H1 (cell line): ENCODE results near the gene ACHE. TPM values are rescaled to one million over a fixed set of nuclear protein-coding genes. Genes with fewer than 3 reads are reported as not detected.

Source experiments
- CTCF ChIA-PET: fragments of 300-600 bp; sonication (Branson Sonifier 250); formaldehyde crosslinking; loops from one replicate; lab custom pipeline; 2021; ENCODE audit not compliant: partially characterized antibody; lab: Charles Lee
- POLR2A ChIA-PET: fragments of 300-600 bp; sonication (Branson Sonifier 250); formaldehyde crosslinking; loops from one replicate; lab custom pipeline; 2021; ENCODE audit warnings: inconsistent platforms; ENCODE audit not compliant: partially characterized antibody; lab: Charles Lee
- DNase-seq, 2 experiments: peaks; one replicate each; pipeline versions ENCODE4 v3.0.0 to v3.0.0-alpha.2; 2010 to 2022; ENCODE audit warnings: low spot score in 2 of 2, low read depth in 1 of 2, mixed read lengths in 1 of 2
- FAIRE-seq: peaks from 2 replicates; lab custom pipeline; 2011; peaks lifted over from hg19 to GRCh38; lab: Jason Lieb, UNC
- H2AFZ ChIP-seq: 2 replicates; pipeline ENCODE4 v1.8.1; 2012; ENCODE audit warnings: low read length, inconsistent platforms
- H2AK5ac ChIP-seq: 2 replicates; pipeline ENCODE4 v1.6.1; 2013; ENCODE audit warnings: low read depth, low read length
- H2BK120ac ChIP-seq: replicated peaks from 2 replicates; pipeline ENCODE3; 2013; ENCODE audit warnings: low read depth, low read length, inconsistent platforms
- H2BK12ac ChIP-seq: 2 replicates; pipeline ENCODE4 v1.6.1; 2013; ENCODE audit warnings: low read depth, low read length
- H2BK15ac ChIP-seq: 2 replicates; pipeline ENCODE4 v1.6.1; 2013; ENCODE audit warnings: low read length
- H2BK20ac ChIP-seq: 2 replicates; pipeline ENCODE4 v1.6.1; 2013; ENCODE audit warnings: low read length
- H2BK5ac ChIP-seq: 2 replicates; pipeline ENCODE4 v1.6.1; 2013; ENCODE audit warnings: low read depth, low read length
- H3K14ac ChIP-seq: 2 replicates; pipeline ENCODE4 v1.6.1; 2013; ENCODE audit warnings: inconsistent platforms; ENCODE audit not compliant: insufficient read length
- H3K18ac ChIP-seq: 2 replicates; pipeline ENCODE4 v1.6.1; 2013; ENCODE audit warnings: low read length; ENCODE audit errors: extremely low read depth
- H3K23ac ChIP-seq: 2 replicates; pipeline ENCODE4 v1.6.1; 2013; ENCODE audit warnings: inconsistent platforms; ENCODE audit not compliant: insufficient read length
- H3K23me2 ChIP-seq: 2 replicates; pipeline ENCODE4 v1.6.1; 2013; ENCODE audit warnings: low read depth, low read length
- H3K27ac ChIP-seq: 2 replicates; pipeline ENCODE4 v1.6.1; 2011; ENCODE audit warnings: low read depth, low read length, inconsistent platforms
- H3K27me3 ChIP-seq, 4 experiments: replicated peaks in 1 of 4; 1 replicate in 1 of 4; 2 replicates in 3 of 4; pipeline versions ENCODE4 v1.6.1 to v1.8.1; 2011 to 2013; ENCODE audit warnings: low read length in 3 of 4, mild to moderate bottlenecking in 3 of 4, inconsistent platforms in 2 of 4, mixed read lengths in 2 of 4, moderate library complexity in 1 of 4; ENCODE audit not compliant: control insufficient read depth in 3 of 4, insufficient read depth in 3 of 4; ENCODE audit errors: extremely low read depth in 1 of 4
- H3K36me3 ChIP-seq, 4 experiments: 2 replicates each; pipeline versions ENCODE4 v1.6.1 to v1.8.1; 2011 to 2013; ENCODE audit warnings: mild to moderate bottlenecking in 4 of 4, low read length in 3 of 4, moderate library complexity in 2 of 4, control low read depth in 1 of 4, inconsistent platforms in 1 of 4; ENCODE audit not compliant: insufficient read depth in 4 of 4, control insufficient read depth in 2 of 4
- H3K4ac ChIP-seq: replicated peaks from 2 replicates; pipeline ENCODE3; 2013; ENCODE audit warnings: low read length, low read depth, mixed read lengths, inconsistent platforms; ENCODE audit not compliant: insufficient read length
- H3K4me1 ChIP-seq, 4 experiments: replicated peaks in 1 of 4; 1 replicate in 1 of 4; 2 replicates in 3 of 4; pipeline versions ENCODE4 v1.6.1 to v1.8.1; 2011 to 2013; ENCODE audit warnings: low read length in 3 of 4, inconsistent platforms in 2 of 4, mixed read lengths in 1 of 4; ENCODE audit not compliant: insufficient read depth in 4 of 4, control insufficient read depth in 3 of 4
- H3K4me2 ChIP-seq, 2 experiments: 2 replicates each; pipeline versions ENCODE4 v1.6.1 to v1.8.1; 2011 to 2013; ENCODE audit warnings: low read depth in 2 of 2, low read length in 2 of 2, control low read depth in 1 of 2, inconsistent platforms in 1 of 2, mild to moderate bottlenecking in 1 of 2; ENCODE audit not compliant: insufficient read depth in 1 of 2
- H3K4me3 ChIP-seq, 4 experiments: fragments of 200-600, 300-600 bp in 1 of 4; sonication (generic), shearing (Covaris generic), sonication (Bioruptor Twin) in 1 of 4; 2 replicates each; pipeline versions ENCODE4 v1.5.1 to v1.8.1; 2011 to 2016; ENCODE audit warnings: low read length in 4 of 4, low read depth in 3 of 4, control low read depth in 2 of 4, inconsistent platforms in 2 of 4, mild to moderate bottlenecking in 2 of 4, mixed read lengths in 1 of 4, moderate library complexity in 1 of 4; ENCODE audit not compliant: insufficient read depth in 2 of 4; ENCODE audit errors: extremely low read depth in 1 of 4
- H3K56ac ChIP-seq: replicated peaks from 2 replicates; pipeline ENCODE3; 2013; ENCODE audit warnings: low read depth, mild to moderate bottlenecking, mixed read lengths, low read length, inconsistent platforms; ENCODE audit not compliant: insufficient read length
- H3K79me1 ChIP-seq: 2 replicates; pipeline ENCODE4 v1.6.1; 2013; ENCODE audit warnings: low read depth, low read length, control low read depth
- H3K79me2 ChIP-seq, 2 experiments: 2 replicates each; pipeline versions ENCODE4 v1.6.1 to v1.8.1; 2012 to 2013; ENCODE audit warnings: low read length in 2 of 2, mild to moderate bottlenecking in 2 of 2, inconsistent platforms in 1 of 2; ENCODE audit not compliant: insufficient read depth in 2 of 2, control insufficient read depth in 1 of 2
- H3K9ac ChIP-seq, 4 experiments: replicated peaks in 1 of 4; 1 replicate in 1 of 4; 2 replicates in 3 of 4; pipeline versions ENCODE4 v1.6.1 to v1.8.1; 2011 to 2013; ENCODE audit warnings: low read depth in 3 of 4, low read length in 3 of 4, control low read depth in 2 of 4, mild to moderate bottlenecking in 2 of 4, moderate library complexity in 2 of 4, inconsistent platforms in 1 of 4; ENCODE audit errors: extremely low read depth in 1 of 4
- H3K9me3 ChIP-seq, 2 experiments: 2 replicates each; pipeline versions ENCODE4 v1.6.1 to v1.8.1; 2012 to 2013; ENCODE audit warnings: mild to moderate bottlenecking in 2 of 2, moderate library complexity in 2 of 2, control low read depth in 1 of 2, inconsistent platforms in 1 of 2, low read depth in 1 of 2, low read length in 1 of 2, mixed read lengths in 1 of 2; ENCODE audit not compliant: insufficient read depth in 2 of 2
- H4K20me1 ChIP-seq, 2 experiments: replicated peaks in 1 of 2; 2 replicates each; pipeline versions ENCODE3 to v1.8.1; 2011 to 2013; ENCODE audit warnings: inconsistent platforms in 2 of 2, low read length in 2 of 2, mild to moderate bottlenecking in 1 of 2; ENCODE audit not compliant: insufficient read depth in 2 of 2, control insufficient read depth in 1 of 2
- H4K5ac ChIP-seq: 2 replicates; pipeline ENCODE4 v1.6.1; 2013; ENCODE audit warnings: low read length, low read depth, mixed read lengths, inconsistent platforms; ENCODE audit not compliant: insufficient read length
- H4K8ac ChIP-seq: 2 replicates; pipeline ENCODE4 v1.8.0; 2013; ENCODE audit warnings: mild to moderate bottlenecking, moderate library complexity, low read length, inconsistent platforms; ENCODE audit not compliant: insufficient read depth; ENCODE audit errors: extremely low read depth
- H4K91ac ChIP-seq: replicated peaks from 2 replicates; pipeline ENCODE3; 2013; ENCODE audit warnings: low read length, mixed read lengths, inconsistent platforms; ENCODE audit not compliant: insufficient read length
- CREB1 ChIP-seq: IDR thresholded peaks from 2 replicates; pipeline ENCODE4 v1.6.1; 2012; ENCODE audit warnings: inconsistent platforms
- JUN ChIP-seq: IDR thresholded peaks from 2 replicates; pipeline ENCODE4 v1.6.1; 2011; ENCODE audit warnings: low read depth, mild to moderate bottlenecking, improper control_type of control experiment, low read length
- SIRT6 ChIP-seq: IDR thresholded peaks from one replicate; pipeline ENCODE4 v1.7.1; 2012; ENCODE audit warnings: low read length, inconsistent platforms
- SRF ChIP-seq: IDR thresholded peaks from 2 replicates; pipeline ENCODE4 v1.6.1; 2011; ENCODE audit warnings: mild to moderate bottlenecking, low read depth, low read length, moderate library complexity
- TAF7 ChIP-seq: optimal IDR thresholded peaks from 2 replicates; pipeline ENCODE3; 2011; ENCODE audit warnings: low read depth, mild to moderate bottlenecking, inconsistent platforms, low read length, moderate library complexity, borderline replicate concordance
- ZNF274 ChIP-seq: IDR thresholded peaks from 2 replicates; pipeline ENCODE4 v1.7.0; 2012; ENCODE audit warnings: low read length, borderline replicate concordance; ENCODE audit errors: extremely low read depth
- WGBS, 2 experiments: shearing (Covaris generic) in 1 of 2; methylation state at CpG; one replicate each; pipeline versions ENCODE4 v1.1.6 to v1.1.7; 2013 to 2015; ENCODE audit warnings: low lambda C conversion rate in 2 of 2, mixed read lengths in 2 of 2, inconsistent platforms in 1 of 2, low coverage in 1 of 2, missing lambda C conversion rate in 1 of 2; ENCODE audit not compliant: insufficient replicate concordance in 2 of 2, insufficient coverage in 1 of 2, insufficient read length in 1 of 2; ENCODE audit errors: extremely low coverage in 1 of 2, missing lambda C conversion rate in 1 of 2; 5-methylcytosine and 5-hydroxymethylcytosine counted together
- polyA plus RNA-seq, 7 experiments: library from polyadenylated mRNA; depleted of rRNA in 3 of 7; stranded (reverse) in 5 of 7; unstranded in 2 of 7; fragments of >200 nt in 5 of 7; fragments of 200-250 nt in 2 of 7; gene quantifications; 1 replicate in 5 of 7; 2 replicates in 1 of 7; 4 replicates in 1 of 7; pipeline versions ENCODE4 v1.2.1 to v1.2.3, GENCODE V29; 2011 to 2013; ENCODE audit warnings: missing spikeins in 2 of 7, mixed read lengths in 2 of 7
- total RNA-seq: library from RNA; stranded (reverse); fragmentation: NEBNext Ultra II Directional; extraction: Animal tissue kit (Norgen Biotek cat#: 25700); gene quantifications from 2 replicates; pipeline ENCODE4 v1.2.1, GENCODE V29; 2021

Gene ACHE
- total and polyA plus RNA-seq, 2 of the 8 experiments (the other 6 are each of a cell fraction or from before 2014, with no cell fraction given) = 1.4 to 4.3 TPM

GRCh38 chr7:100878685-100879084 is 17.0 kb downstream of the ACHE start:
- no peak overlapping the region for H2BK20ac ChIP-seq
- no peak for FAIRE-seq
- H3K4me2 ChIP-seq = no peak overlapping the region
- no peak overlapping the region for H3K18ac ChIP-seq
- H4K91ac ChIP-seq = no peak overlapping the region
- no peak overlapping the region for H2AFZ ChIP-seq
- H3K9ac ChIP-seq = no peak overlapping the region
- no peak overlapping the region for H4K5ac ChIP-seq
- H3K27me3 ChIP-seq = no peaks in the 10 kb centered on the region; a peak in 1 of 7 replicates
- POLR2A ChIA-PET = interaction anchor here (0.7 to 15.1 kb wide), 4 partner anchors 8 to 15 kb away, joined by 3 to 313 read pairs (median 13); partner anchors contain the start of genes TRIP6 and UFSP1
- H3K79me2 ChIP-seq = peaks cover 31 to 73% of the 10 kb centered on the region in 2 experiments
- no peak overlapping the region for H3K4ac ChIP-seq
- no peak for DNase-seq
- no peak overlapping the region for H2BK15ac ChIP-seq
- CTCF ChIA-PET = interaction anchor here (0.6 to 0.8 kb wide), 2 partner anchors 8 to 54 kb away, joined by 4 to 5 read pairs; no protein-coding TSS in a partner anchor
- H3K23ac ChIP-seq = no peak overlapping the region
- no peak overlapping the region for H2BK12ac ChIP-seq
- H2BK5ac ChIP-seq = no peak overlapping the region
- peaks cover 8% of the 10 kb centered on the region; the same call in 1 of the 2 replicates for H3K79me1 ChIP-seq
- H3K56ac ChIP-seq = no peak overlapping the region
- peaks cover 0 to 9% (median 1%) of the 10 kb centered on the region in 4 experiments; a peak in 3 of 7 replicates for H3K4me1 ChIP-seq
- peaks cover 8% of the 10 kb centered on the region for H3K23me2 ChIP-seq
- H3K36me3 ChIP-seq = peaks cover 24 to 57% (median 32%) of the 10 kb centered on the region in 4 experiments
- H4K20me1 ChIP-seq = peaks cover 17 to 21% of the 10 kb centered on the region in 2 experiments
- H3K4me3 ChIP-seq = no peak overlapping the region
- H2AK5ac ChIP-seq = no peak overlapping the region
- TF ChIP-seq JUN = no peak
- no peak for TF ChIP-seq TAF7
- TF ChIP-seq ZNF274 = no peak
- TF ChIP-seq SIRT6 = no peak
- TF ChIP-seq CREB1 = no peak
- TF ChIP-seq SRF = no peak
- H2BK120ac ChIP-seq = no peak overlapping the region
- H3K27ac ChIP-seq = no peak overlapping the region
- WGBS, 2 experiments = 90% methylated on average over 6 of the region's 6 CpGs; no CpG with 5 or more reads in 1 of the 2 experiments
- H3K14ac ChIP-seq = no peak overlapping the region
- H3K9me3 ChIP-seq = no peaks in the 10 kb centered on the region
- no peak overlapping the region for H4K8ac ChIP-seq
